ENCODE results near the gene RAB11A. TPM values are rescaled to one million over a fixed set of nuclear protein-coding genes. Genes with fewer than 3 reads are reported as not detected.

RAB11A gene
- total and polyA plus RNA-seq, 4 experiments from 2014 or later: 84.7 to 265 (median 171) TPM

DNA sequence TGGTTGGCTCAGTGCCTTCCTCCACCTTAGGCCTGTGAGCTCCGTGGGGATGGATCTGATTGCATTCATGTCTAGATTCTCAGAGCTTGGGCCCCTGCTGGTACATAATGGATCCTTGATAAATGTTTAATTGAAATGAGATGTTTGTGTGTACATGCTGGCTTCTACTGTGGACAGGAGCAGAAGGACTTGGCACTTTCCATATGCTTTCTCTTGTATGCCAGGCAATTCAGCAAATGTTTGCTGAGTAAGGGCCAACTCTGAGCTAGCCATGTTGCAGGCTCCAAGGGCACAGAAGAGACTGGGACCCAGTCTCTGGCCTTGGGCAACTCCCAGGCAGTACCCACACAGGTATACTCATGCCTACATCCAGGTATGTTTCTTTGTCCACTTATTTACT is 67.0 kb downstream of the RAB11A start:
- Mint-ChIP-seq H3K4me1 (no peaks in the 10 kb centered on the region), H3K27me3 (no peaks in the 10 kb centered on the region), H3K27ac (no peak overlapping the region), H3K36me3 (no peaks in the 10 kb centered on the region), H3K4me3 (no peak overlapping the region), H3K9me3 (peaks cover 0 to 2% (median 0%) of the 10 kb centered on the region in 8 donors)
- intact Hi-C loops (cut with micrococcal nuclease): no loop called here
- DNase-seq: no peak
- ChIA-PET CTCF (ENCODE audit: partially characterized antibody) (no interaction called here), POLR2A (ENCODE audit: partially characterized antibody) (no interaction called here)
- no peaks in the 10 kb centered on the region for H3K4me1 ChIP-seq (ENCODE audit: insufficient read depth, low read length)
- no peaks in the 10 kb centered on the region for H3K9me3 ChIP-seq (ENCODE audit: control insufficient read depth in 1 of 2, low read length in 2 of 2)
- no peaks in the 10 kb centered on the region for H3K27me3 ChIP-seq (ENCODE audit: insufficient read depth, low read length)
- no peaks in the 10 kb centered on the region for H3K36me3 ChIP-seq (ENCODE audit: insufficient read depth, low read length)
- no peak overlapping the region for H3K4me3 ChIP-seq (ENCODE audit: low read length in 2 of 2)
- H3K27ac ChIP-seq (ENCODE audit: low read depth, low read length): no peak overlapping the region

DNA sequence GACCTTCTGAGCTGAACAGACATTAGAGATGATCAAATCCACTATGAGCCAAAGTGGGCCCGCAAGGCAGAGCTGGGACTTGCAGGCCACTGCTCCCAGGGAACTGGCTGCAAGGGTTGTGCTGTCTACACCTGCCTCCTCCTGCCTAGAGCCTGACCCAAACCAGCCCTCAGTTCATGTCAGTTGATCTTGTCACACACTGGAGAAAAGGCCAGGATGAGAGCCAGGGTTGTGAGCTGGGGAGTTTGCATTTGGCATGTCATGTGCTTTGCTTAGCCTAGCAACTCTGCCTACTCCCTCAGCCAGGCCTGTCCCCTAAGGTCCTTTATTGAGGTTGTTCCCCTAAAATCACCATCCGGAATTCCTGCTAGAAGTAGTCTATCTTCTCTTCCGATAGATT is 67.8 kb downstream of the RAB11A start:
- H3K36me3 ChIP-seq (ENCODE audit: insufficient read depth, low read length): no peaks in the 10 kb centered on the region
- Mint-ChIP-seq H3K36me3 (no peaks in the 10 kb centered on the region), H3K4me1 (peaks cover 0 to under 1% (median 0%) of the 10 kb centered on the region in 4 donors), H3K27me3 (no peaks in the 10 kb centered on the region), H3K27ac (peak overlapping the region in 1 of 7 donors; percentile 48), H3K4me3 (no peak overlapping the region), H3K9me3 (peaks cover 0 to 2% (median 0%) of the 10 kb centered on the region in 8 donors)
- peaks cover 1% of the 10 kb centered on the region for H3K4me1 ChIP-seq (ENCODE audit: insufficient read depth, low read length)
- no peak for DNase-seq
- intact Hi-C loops (cut with micrococcal nuclease): no loop called here
- ChIA-PET CTCF (ENCODE audit: partially characterized antibody) (no interaction called here), POLR2A (ENCODE audit: partially characterized antibody) (no interaction called here)
- H3K27me3 ChIP-seq (ENCODE audit: insufficient read depth, low read length): no peaks in the 10 kb centered on the region
- no peak overlapping the region for H3K4me3 ChIP-seq (ENCODE audit: low read length in 2 of 2)
- H3K9me3 ChIP-seq (ENCODE audit: control insufficient read depth in 1 of 2, low read length in 2 of 2): no peaks in the 10 kb centered on the region
- no peak overlapping the region for H3K27ac ChIP-seq (ENCODE audit: low read depth, low read length)

DNA sequence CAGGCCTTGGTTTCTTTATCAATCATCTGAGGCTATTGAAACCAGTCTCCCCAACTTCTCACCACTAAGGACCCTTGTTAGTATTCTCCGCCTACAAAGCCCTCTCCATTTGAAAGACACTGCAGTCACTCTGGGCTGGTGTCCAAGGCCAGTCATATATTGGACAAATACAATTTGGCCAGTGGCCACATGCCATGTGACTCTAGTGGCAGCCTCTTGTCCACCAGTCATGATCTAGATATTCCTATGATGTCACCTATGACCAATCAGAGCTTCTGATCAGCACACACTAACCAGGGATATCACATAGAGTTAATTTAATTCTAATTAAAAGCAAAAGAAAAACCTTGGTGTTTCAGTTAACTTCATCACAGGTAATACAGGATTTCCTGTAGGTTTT is 68.2 kb downstream of the RAB11A start:
- Histone ChIP-seq H3K4me3 (ENCODE audit: low read length in 2 of 2) (no peak overlapping the region), H3K27ac (ENCODE audit: low read depth, low read length) (no peak overlapping the region), H3K4me1 (ENCODE audit: insufficient read depth, low read length) (peaks cover 6% of the 10 kb centered on the region), H3K27me3 (ENCODE audit: insufficient read depth, low read length) (no peaks in the 10 kb centered on the region), H3K9me3 (ENCODE audit: control insufficient read depth in 1 of 2, low read length in 2 of 2) (no peaks in the 10 kb centered on the region), H3K36me3 (ENCODE audit: insufficient read depth, low read length) (no peaks in the 10 kb centered on the region)
- no peak overlapping the region for H3K4me3 Mint-ChIP-seq
- intact Hi-C loops (cut with micrococcal nuclease): no loop called here
- no peaks in the 10 kb centered on the region for H3K27me3 Mint-ChIP-seq
- CTCF ChIA-PET (ENCODE audit: partially characterized antibody): no interaction called here
- H3K4me1 Mint-ChIP-seq: peaks cover 1 to 5% (median 3%) of the 10 kb centered on the region in 4 donors
- DNase-seq: no peak
- H3K36me3 Mint-ChIP-seq: no peaks in the 10 kb centered on the region
- peaks cover 0 to 2% (median 0%) of the 10 kb centered on the region in 8 donors for H3K9me3 Mint-ChIP-seq
- POLR2A ChIA-PET (ENCODE audit: partially characterized antibody): no interaction called here
- no peak overlapping the region for H3K27ac Mint-ChIP-seq

DNA sequence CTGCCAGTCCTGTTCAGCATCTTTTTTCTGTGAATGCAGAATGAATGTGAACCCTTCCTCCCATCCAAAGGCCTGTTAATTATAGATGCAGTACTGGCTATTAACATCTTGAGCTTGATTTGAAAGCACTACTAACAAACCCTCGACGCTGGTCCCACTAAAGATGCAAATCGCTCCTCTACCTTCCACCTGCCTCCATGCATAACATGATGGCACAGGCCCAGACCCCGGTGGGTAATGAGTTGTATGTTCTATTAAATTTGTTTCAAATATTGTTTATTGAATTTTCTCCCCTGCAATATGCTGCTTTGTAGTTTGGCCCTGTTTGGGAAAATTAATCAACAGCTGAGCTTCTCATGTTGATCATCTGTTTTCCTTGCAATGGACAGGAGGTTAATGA is 69.3 kb downstream of the RAB11A start:
- CTCF ChIA-PET (ENCODE audit: partially characterized antibody): no interaction called here
- H3K27ac Mint-ChIP-seq: no peak overlapping the region

DNA sequence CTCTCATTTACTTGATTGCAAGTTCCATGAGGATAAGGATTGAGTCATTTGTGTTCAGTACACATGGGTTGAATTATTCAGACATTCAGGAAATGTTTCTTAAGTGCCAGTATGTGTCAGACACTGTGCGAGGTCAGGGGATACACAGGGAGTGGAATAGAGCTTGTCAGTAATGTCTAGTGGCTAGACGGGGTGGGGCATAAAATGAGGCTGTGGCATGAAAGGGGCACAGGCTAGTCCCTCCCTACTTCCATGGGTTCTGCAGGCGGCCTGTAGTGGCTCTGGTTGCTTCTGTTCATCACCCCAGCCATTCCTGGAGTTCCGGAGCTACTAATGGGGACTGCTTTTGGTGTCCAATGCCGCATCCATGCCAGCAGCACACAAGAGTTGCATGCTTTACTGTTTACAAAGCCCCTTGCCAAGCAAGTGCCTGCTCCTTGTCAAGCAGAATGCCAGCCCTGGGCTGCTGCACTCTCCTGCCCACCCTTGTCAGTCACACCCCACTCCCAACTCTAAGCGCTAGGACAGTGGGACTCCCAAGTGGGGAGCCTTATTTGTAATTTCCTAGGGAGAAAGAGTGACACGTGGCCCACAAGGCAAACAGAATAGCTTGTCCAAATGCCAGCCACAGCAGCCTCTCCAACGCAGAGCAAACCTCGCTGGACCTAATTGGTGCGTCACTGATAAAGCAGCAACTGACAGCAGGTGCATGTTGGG is 70.8 kb downstream of the RAB11A start:
- ChIA-PET POLR2A (ENCODE audit: partially characterized antibody) (no interaction called here), CTCF (ENCODE audit: partially characterized antibody) (no interaction called here)
- Mint-ChIP-seq H3K36me3 (no peaks in the 10 kb centered on the region), H3K4me1 (peaks cover 3 to 8% (median 5%) of the 10 kb centered on the region in 4 donors), H3K4me3 (no peak overlapping the region), H3K9me3 (peaks cover 0 to 2% (median 0%) of the 10 kb centered on the region in 8 donors), H3K27ac (no peak overlapping the region), H3K27me3 (peaks cover 0 to 7% of the 10 kb centered on the region in 2 donors)
- no peak for DNase-seq
- Histone ChIP-seq H3K4me1 (ENCODE audit: insufficient read depth, low read length) (peaks cover 8% of the 10 kb centered on the region), H3K9me3 (ENCODE audit: control insufficient read depth in 1 of 2, low read length in 2 of 2) (no peaks in the 10 kb centered on the region), H3K36me3 (ENCODE audit: insufficient read depth, low read length) (no peaks in the 10 kb centered on the region), H3K27me3 (ENCODE audit: insufficient read depth, low read length) (no peaks in the 10 kb centered on the region), H3K4me3 (ENCODE audit: low read length in 2 of 2) (no peak overlapping the region), H3K27ac (ENCODE audit: low read depth, low read length) (no peak overlapping the region)
- intact Hi-C loops (cut with micrococcal nuclease): no loop called here

More for the DNA sequence above, 69.3 kb downstream of the RAB11A start:
- Histone ChIP-seq H3K4me3 (ENCODE audit: low read length in 2 of 2) (no peak overlapping the region), H3K36me3 (ENCODE audit: insufficient read depth, low read length) (no peaks in the 10 kb centered on the region), H3K9me3 (ENCODE audit: control insufficient read depth in 1 of 2, low read length in 2 of 2) (no peaks in the 10 kb centered on the region), H3K27ac (ENCODE audit: low read depth, low read length) (no peak overlapping the region), H3K4me1 (ENCODE audit: insufficient read depth, low read length) (peaks cover 8% of the 10 kb centered on the region), H3K27me3 (ENCODE audit: insufficient read depth, low read length) (no peaks in the 10 kb centered on the region)
- intact Hi-C loops (cut with micrococcal nuclease): no loop called here
- H3K36me3 Mint-ChIP-seq: no peaks in the 10 kb centered on the region
- H3K27me3 Mint-ChIP-seq: peaks cover 0 to under 1% of the 10 kb centered on the region in 2 donors
- POLR2A ChIA-PET (ENCODE audit: partially characterized antibody): no interaction called here
- peaks cover 3 to 8% (median 5%) of the 10 kb centered on the region in 4 donors for H3K4me1 Mint-ChIP-seq
- no peak overlapping the region for H3K4me3 Mint-ChIP-seq
- no peak for DNase-seq
- peaks cover 0 to 2% (median 0%) of the 10 kb centered on the region in 8 donors for H3K9me3 Mint-ChIP-seq

DNA sequence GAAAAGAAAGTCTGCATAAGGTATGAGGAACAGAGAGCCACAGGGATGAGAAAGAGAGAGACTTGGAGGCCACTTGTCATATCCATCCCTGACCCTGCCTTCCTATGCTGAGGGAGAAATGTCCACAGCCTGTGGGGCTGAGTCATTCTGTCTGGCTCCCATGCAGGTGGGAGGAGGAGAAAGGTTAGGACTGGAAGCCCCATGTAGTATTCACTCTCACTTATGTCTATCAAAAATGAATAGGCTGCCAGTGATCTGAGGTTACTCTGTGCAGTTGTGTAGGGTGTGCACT is 71.3 kb downstream of the RAB11A start:
- Histone ChIP-seq H3K27me3 (ENCODE audit: insufficient read depth, low read length) (no peaks in the 10 kb centered on the region), H3K36me3 (ENCODE audit: insufficient read depth, low read length) (no peaks in the 10 kb centered on the region), H3K4me1 (ENCODE audit: insufficient read depth, low read length) (peaks cover 8% of the 10 kb centered on the region), H3K9me3 (ENCODE audit: control insufficient read depth in 1 of 2, low read length in 2 of 2) (no peaks in the 10 kb centered on the region), H3K4me3 (ENCODE audit: low read length in 2 of 2) (no peak overlapping the region), H3K27ac (ENCODE audit: low read depth, low read length) (no peak overlapping the region)
- Mint-ChIP-seq H3K36me3 (no peaks in the 10 kb centered on the region), H3K4me3 (no peak overlapping the region), H3K9me3 (peaks cover 0 to 2% (median 0%) of the 10 kb centered on the region in 8 donors), H3K4me1 (peaks cover 3 to 8% (median 5%) of the 10 kb centered on the region in 4 donors), H3K27me3 (peaks cover 0 to 7% of the 10 kb centered on the region in 2 donors), H3K27ac (no peak overlapping the region)
- POLR2A ChIA-PET (ENCODE audit: partially characterized antibody): interaction anchor here (0.7 kb wide), 1 partner anchor 305 kb away, joined by 3 read pairs; no protein-coding TSS in a partner anchor
- intact Hi-C loops (cut with micrococcal nuclease): no loop called here
- CTCF ChIA-PET (ENCODE audit: partially characterized antibody): no interaction called here
- DNase-seq: no peak

All from CD4-positive, alpha-beta memory T cell (primary cell).